Panc1 (cell line): Measurements from ENCODE around the gene VEZT. TPM values are rescaled to one million over a fixed set of nuclear protein-coding genes. Genes with fewer than 3 reads are reported as not detected.

Experiments used
- ATAC-seq: fragments of 200-7000 bp; cut with Tn5 transposase; 2 replicates; pipeline ENCODE4 v1.9.1; 2020; ENCODE audit warnings: mild to moderate bottlenecking, moderate library complexity
- BruUV-seq: library from RNA; stranded (reverse); fragments of 400-500 nt; replicated peaks from 2 replicates; lab custom pipeline; 2021; lab: Mats Ljungman, UMichigan
- CTCF ChIA-PET: fragments of 300-600 bp; sonication (Branson Sonifier 250); formaldehyde crosslinking; loops from one replicate; lab custom pipeline; 2022; ENCODE audit warnings: antibody characterized with exemption; lab: Charles Lee
- POLR2A ChIA-PET: fragments of 300-600 bp; sonication (Branson Sonifier 250); formaldehyde crosslinking; loops from one replicate; lab custom pipeline; 2022; ENCODE audit warnings: antibody characterized with exemption; lab: Charles Lee
- DNase-seq: peaks from one replicate; pipeline ENCODE4 v3.0.0-alpha.2; 2010; ENCODE audit warnings: low read depth, low spot score
- H3K27ac ChIP-seq: 2 replicates; pipeline ENCODE4 v1.5.1; 2011; ENCODE audit warnings: mild to moderate bottlenecking, low read length, inconsistent platforms
- H3K27me3 ChIP-seq: fragments of 200-500 bp; sonication (Bioruptor generic); 2 replicates; pipeline ENCODE4 v1.6.0; 2014; ENCODE audit warnings: low read length, inconsistent platforms; ENCODE audit not compliant: control insufficient read depth, insufficient read depth
- H3K36me3 ChIP-seq: fragments of 200-500 bp; sonication (Bioruptor generic); 2 replicates; pipeline ENCODE4 v1.5.1; 2014; ENCODE audit warnings: inconsistent platforms, mild to moderate bottlenecking, low read length, moderate library complexity; ENCODE audit not compliant: control insufficient read depth, insufficient read depth
- H3K4me1 ChIP-seq: 2 replicates; pipeline ENCODE4 v1.5.1; 2011; ENCODE audit warnings: inconsistent platforms, mild to moderate bottlenecking, low read length, moderate library complexity; ENCODE audit not compliant: control insufficient read depth, insufficient read depth
- H3K4me3 ChIP-seq, 2 experiments: 2 replicates each; pipeline ENCODE4 v1.5.1; 2011 to 2012; ENCODE audit warnings: low read depth in 2 of 2, low read length in 2 of 2, mild to moderate bottlenecking in 2 of 2, inconsistent platforms in 1 of 2, moderate library complexity in 1 of 2
- H3K9me3 ChIP-seq: fragments of 200-500 bp; sonication (Bioruptor generic); 2 replicates; pipeline ENCODE4 v1.5.1; 2014; ENCODE audit warnings: low read depth, mild to moderate bottlenecking, inconsistent platforms, low read length, moderate library complexity; ENCODE audit not compliant: control insufficient read depth, insufficient read depth
- POLR2AphosphoS5 ChIP-seq: IDR thresholded peaks from 2 replicates; pipeline ENCODE4 v1.6.1; 2012; ENCODE audit warnings: mild to moderate bottlenecking, low read depth, low read length, moderate library complexity
- SIN3A ChIP-seq: IDR thresholded peaks from 2 replicates; pipeline ENCODE4 v1.6.1; 2012; ENCODE audit warnings: low read depth, mild to moderate bottlenecking, low read length, moderate library complexity, borderline replicate concordance; ENCODE audit not compliant: insufficient read depth
- TCF7L2 ChIP-seq: IDR thresholded peaks from 2 replicates; pipeline ENCODE4 v1.6.1; 2011; ENCODE audit warnings: mild to moderate bottlenecking, low read depth, low read length, inconsistent platforms
- in situ Hi-C: cut with HindIII; loops from 2 replicates; pipeline ENCODE4 v1.10.0; 2016; ENCODE audit warnings: low sequenced_read_pairs, low pct_unique_long_range_greater_than_20kb
- intact Hi-C: fragments of 100-400 bp; cut with micrococcal nuclease; formaldehyde crosslinking; loops from one replicate; pipeline ENCODE4 v1.10.0; 2022; ENCODE audit not compliant: unreplicated experiment
- total RNA-seq: library from RNA; stranded (reverse); gene quantifications from one replicate; pipeline ENCODE4 v1.2.1, GENCODE V29; 2021; ENCODE audit not compliant: unreplicated experiment
- TF ChIP-seq, protein P1 (sequence below), 2 experiments: IDR thresholded peaks; 2 replicates each; pipeline ENCODE4 v1.6.1; 2011 to 2012; ENCODE audit warnings: low read depth in 2 of 2, control low read depth in 1 of 2, low read length in 1 of 2, mild to moderate bottlenecking in 1 of 2, moderate library complexity in 1 of 2; ENCODE audit not compliant: insufficient read depth in 1 of 2
- TF ChIP-seq, protein P2 (sequence below): fragments of 450-650 bp; IDR thresholded peaks from 2 replicates; pipeline ENCODE4 v1.5.1; 2017; ENCODE audit warnings: mild to moderate bottlenecking

VEZT gene
- total RNA-seq, 1 experiment from 2014 or later: 70.6 TPM

DNA sequence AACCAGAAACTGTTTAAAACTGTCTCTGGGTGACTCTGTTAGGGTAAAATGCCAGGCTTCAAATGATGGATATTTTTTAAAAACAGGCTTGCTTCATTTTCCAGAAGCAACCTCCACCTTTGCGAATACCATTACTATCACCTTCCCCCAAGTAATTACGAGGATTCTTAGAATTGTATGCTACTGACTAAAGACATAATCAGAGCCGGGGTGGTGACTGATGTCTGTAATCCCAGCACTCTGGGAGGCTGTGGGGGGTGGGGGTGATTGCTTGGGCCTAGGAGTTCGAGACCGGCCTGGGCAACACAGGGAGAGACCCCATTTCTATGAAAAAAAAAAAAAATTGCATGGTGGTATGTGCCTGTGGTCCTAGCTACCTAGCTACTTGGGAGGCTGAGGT lies 38.6 kb upstream of the VEZT start:
- POLR2A ChIA-PET: no interaction called here

DNA sequence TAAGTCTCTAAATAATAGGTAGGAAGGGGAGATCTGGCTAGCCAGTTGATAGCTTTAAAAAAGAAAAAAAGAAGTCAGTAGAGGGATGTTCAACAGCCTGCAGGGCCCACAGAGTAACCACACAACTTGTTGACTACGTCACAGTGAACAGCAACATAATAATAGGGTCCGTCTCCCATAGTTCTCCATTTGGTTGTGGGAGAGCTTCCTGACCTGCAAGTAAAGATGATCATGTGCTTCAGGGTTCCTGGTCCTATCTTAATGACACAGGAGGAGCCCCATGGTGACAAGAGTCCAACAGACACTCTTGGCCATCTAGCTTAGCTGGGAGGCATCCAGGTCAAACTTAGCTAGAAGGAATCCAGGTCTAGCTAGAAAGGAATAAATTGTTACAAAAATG lies 36.5 kb upstream of the VEZT start:
- Histone ChIP-seq H3K27ac (no peak overlapping the region), H3K4me1 (peaks cover 9% of the 10 kb centered on the region; the same call in 1 of the 2 replicates), H3K27me3 (no peaks in the 10 kb centered on the region), H3K36me3 (no peaks in the 10 kb centered on the region; the same call in 1 of the 2 replicates), H3K4me3 (no peak overlapping the region), H3K9me3 (no peaks in the 10 kb centered on the region)
- in situ Hi-C loops (no loop called here), intact Hi-C loops (no loop called here)
- ATAC-seq: no peak
- no peak for DNase-seq
- TF ChIP-seq POLR2AphosphoS5 (no peak), TCF7L2 (no peak)
- TF ChIP-seq, protein P1, sequence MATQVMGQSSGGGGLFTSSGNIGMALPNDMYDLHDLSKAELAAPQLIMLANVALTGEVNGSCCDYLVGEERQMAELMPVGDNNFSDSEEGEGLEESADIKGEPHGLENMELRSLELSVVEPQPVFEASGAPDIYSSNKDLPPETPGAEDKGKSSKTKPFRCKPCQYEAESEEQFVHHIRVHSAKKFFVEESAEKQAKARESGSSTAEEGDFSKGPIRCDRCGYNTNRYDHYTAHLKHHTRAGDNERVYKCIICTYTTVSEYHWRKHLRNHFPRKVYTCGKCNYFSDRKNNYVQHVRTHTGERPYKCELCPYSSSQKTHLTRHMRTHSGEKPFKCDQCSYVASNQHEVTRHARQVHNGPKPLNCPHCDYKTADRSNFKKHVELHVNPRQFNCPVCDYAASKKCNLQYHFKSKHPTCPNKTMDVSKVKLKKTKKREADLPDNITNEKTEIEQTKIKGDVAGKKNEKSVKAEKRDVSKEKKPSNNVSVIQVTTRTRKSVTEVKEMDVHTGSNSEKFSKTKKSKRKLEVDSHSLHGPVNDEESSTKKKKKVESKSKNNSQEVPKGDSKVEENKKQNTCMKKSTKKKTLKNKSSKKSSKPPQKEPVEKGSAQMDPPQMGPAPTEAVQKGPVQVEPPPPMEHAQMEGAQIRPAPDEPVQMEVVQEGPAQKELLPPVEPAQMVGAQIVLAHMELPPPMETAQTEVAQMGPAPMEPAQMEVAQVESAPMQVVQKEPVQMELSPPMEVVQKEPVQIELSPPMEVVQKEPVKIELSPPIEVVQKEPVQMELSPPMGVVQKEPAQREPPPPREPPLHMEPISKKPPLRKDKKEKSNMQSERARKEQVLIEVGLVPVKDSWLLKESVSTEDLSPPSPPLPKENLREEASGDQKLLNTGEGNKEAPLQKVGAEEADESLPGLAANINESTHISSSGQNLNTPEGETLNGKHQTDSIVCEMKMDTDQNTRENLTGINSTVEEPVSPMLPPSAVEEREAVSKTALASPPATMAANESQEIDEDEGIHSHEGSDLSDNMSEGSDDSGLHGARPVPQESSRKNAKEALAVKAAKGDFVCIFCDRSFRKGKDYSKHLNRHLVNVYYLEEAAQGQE (IDR thresholded peaks at IDR 0.05; ENCODE audit: insufficient read depth in 1 of 2, low read depth in 2 of 2, low read length in 1 of 2): no peak
- TF ChIP-seq, protein P2, sequence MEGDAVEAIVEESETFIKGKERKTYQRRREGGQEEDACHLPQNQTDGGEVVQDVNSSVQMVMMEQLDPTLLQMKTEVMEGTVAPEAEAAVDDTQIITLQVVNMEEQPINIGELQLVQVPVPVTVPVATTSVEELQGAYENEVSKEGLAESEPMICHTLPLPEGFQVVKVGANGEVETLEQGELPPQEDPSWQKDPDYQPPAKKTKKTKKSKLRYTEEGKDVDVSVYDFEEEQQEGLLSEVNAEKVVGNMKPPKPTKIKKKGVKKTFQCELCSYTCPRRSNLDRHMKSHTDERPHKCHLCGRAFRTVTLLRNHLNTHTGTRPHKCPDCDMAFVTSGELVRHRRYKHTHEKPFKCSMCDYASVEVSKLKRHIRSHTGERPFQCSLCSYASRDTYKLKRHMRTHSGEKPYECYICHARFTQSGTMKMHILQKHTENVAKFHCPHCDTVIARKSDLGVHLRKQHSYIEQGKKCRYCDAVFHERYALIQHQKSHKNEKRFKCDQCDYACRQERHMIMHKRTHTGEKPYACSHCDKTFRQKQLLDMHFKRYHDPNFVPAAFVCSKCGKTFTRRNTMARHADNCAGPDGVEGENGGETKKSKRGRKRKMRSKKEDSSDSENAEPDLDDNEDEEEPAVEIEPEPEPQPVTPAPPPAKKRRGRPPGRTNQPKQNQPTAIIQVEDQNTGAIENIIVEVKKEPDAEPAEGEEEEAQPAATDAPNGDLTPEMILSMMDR: no peak
- CTCF ChIA-PET: no interaction called here
- POLR2A ChIA-PET: no interaction called here
- BruUV-seq: no TSS peak

More for the DNA sequence above, 38.6 kb upstream of the VEZT start:
- TF ChIP-seq POLR2AphosphoS5: no peak
- TF ChIP-seq, protein P1 (IDR thresholded peaks at IDR 0.05; ENCODE audit: insufficient read depth in 1 of 2, low read depth in 2 of 2, low read length in 1 of 2): no peak
- TF ChIP-seq SIN3A: no peak
- TF ChIP-seq, protein P2: no peak
- no peak for TF ChIP-seq TCF7L2
- ATAC-seq (peak; percentile 62; the same call in 1 of the 2 replicates), DNase-seq (no peak)
- Histone ChIP-seq H3K4me3 (no peak overlapping the region), H3K27ac (peak overlapping the region; percentile 59), H3K27me3 (no peaks in the 10 kb centered on the region), H3K9me3 (no peaks in the 10 kb centered on the region), H3K4me1 (peaks cover 10% of the 10 kb centered on the region), H3K36me3 (no peaks in the 10 kb centered on the region; the same call in 1 of the 2 replicates)
- intact Hi-C loops: no loop called here
- CTCF ChIA-PET: no interaction called here
- in situ Hi-C loops: no loop called here
- no TSS peak for BruUV-seq
